GM23248 (cell line): ENCODE data around the gene SIRT7.

Source experiments
- EZH2 ChIP-seq: fragments of 200-600 bp; sonication (generic); IDR thresholded peaks from 2 replicates; pipeline ENCODE4 v1.6.1; 2018; ENCODE audit warnings: antibody characterized with exemption, mild to moderate bottlenecking; ENCODE audit not compliant: insufficient read depth, poor library complexity, severe bottlenecking
- EZH2phosphoT487 ChIP-seq: fragments of 200-600 bp; sonication (generic); IDR thresholded peaks from 2 replicates; pipeline ENCODE4 v1.6.1; 2018; ENCODE audit warnings: antibody characterized with exemption, moderate library complexity, mild to moderate bottlenecking, low read depth; ENCODE audit not compliant: insufficient read depth

GRCh38 chr17:81865358-81865732 lies 52.6 kb downstream of the SIRT7 start:
- no peak for TF ChIP-seq EZH2
- no peak for TF ChIP-seq EZH2phosphoT487
